ENCODE results near the gene PWWP2A. TPM values are rescaled to one million over a fixed set of nuclear protein-coding genes. Genes with fewer than 3 reads are reported as not detected.

The PWWP2A gene
- total and polyA plus RNA-seq, 2 of the 8 experiments (the other 6 are each of a cell fraction or from before 2014, with no cell fraction given): 18.5 to 63.0 TPM

DNA sequence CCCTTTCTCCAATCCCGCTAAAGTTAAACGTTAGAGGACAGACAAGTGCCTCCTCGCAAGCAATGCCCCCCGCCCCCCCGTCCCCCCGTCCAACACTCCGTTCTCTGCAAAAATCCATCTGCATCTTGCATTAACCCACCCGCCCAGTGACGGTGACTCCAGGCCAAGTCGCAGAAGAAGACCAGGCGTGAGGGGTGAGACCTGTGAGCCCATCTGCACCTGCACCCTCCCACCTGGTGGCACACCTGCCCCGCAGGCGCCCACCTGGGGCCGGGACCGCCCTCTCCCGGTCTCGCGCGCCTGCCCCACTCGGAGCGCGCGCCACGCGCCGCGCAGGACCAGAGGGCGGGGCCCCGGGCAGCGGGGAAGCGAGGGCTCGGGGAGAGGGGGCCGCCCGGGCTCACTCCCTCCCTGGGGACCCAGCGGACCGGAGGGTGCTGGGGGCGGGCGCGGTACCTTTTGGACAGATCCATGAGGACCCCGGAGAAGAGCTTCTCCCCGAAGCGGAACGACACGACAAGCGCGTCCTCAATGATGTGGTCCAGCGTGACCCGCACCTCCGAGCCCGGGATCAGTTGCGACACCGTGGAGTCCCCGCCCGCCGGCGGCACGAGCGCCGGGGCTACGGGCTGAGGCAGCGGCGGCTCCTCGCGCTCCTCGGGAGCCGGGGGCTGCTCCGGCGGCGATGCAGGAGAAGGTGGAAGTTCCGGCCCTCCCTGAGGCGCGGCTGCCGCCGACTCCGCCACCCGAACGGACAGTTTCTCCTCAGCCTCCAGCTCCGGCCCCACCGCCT is 705 bp downstream of the PWWP2A start (continued):
- 0 out of 4 replicates have a peak, but pooled peaks of 1 of the 2 experiments have one; percentile 53 for TF ChIP-seq HDAC2 (IDR thresholded peaks at IDR 0.05; ENCODE audit: borderline replicate concordance in 1 of 2, low read depth in 2 of 2, low read length in 2 of 2)
- no peak; a peak in 1 of 3 replicates for TF ChIP-seq POLR2A (IDR thresholded peaks at IDR 0.05; ENCODE audit: control extremely low read depth in 1 of 2, low read depth in 2 of 2, low read length in 2 of 2)
- no peak for TF ChIP-seq EZH2 (IDR thresholded peaks at IDR 0.05; ENCODE audit: low read depth, low read length, severe bottlenecking)
- TF ChIP-seq JUN (IDR thresholded peaks at IDR 0.05; ENCODE audit: low read depth, low read length): no peak
- TF ChIP-seq SP1 (IDR thresholded peaks at IDR 0.05; ENCODE audit: low read depth, low read length): no peak
- no peak for TF ChIP-seq BACH1 (IDR thresholded peaks at IDR 0.05; ENCODE audit: low read length)
